ENCODE data around the gene C10orf90. TPM values are rescaled to one million over a fixed set of nuclear protein-coding genes. Genes with fewer than 3 reads are reported as not detected.

C10orf90 gene
- polyA plus RNA-seq, 6 donors from 2014 or later = not detected

GRCh38 chr10:126408953-126409641 is 261.4 kb downstream of the C10orf90 start:
- DNase-seq = no peak
- no peak overlapping the region for H3K27ac Mint-ChIP-seq
- H3K4me3 Mint-ChIP-seq = no peak overlapping the region
- ATAC-seq (ENCODE audit: low read depth in 2 of 2) = no peak
- H3K36me3 Mint-ChIP-seq = no peaks in the 10 kb centered on the region
- H3K9me3 Mint-ChIP-seq = peaks cover 0 to 6% (median 0%) of the 10 kb centered on the region in 7 donors
- H3K4me1 Mint-ChIP-seq = no peaks in the 10 kb centered on the region
- peaks cover 0 to 5% (median 4%) of the 10 kb centered on the region in 3 donors for H3K27me3 Mint-ChIP-seq

- Mint-ChIP-seq H3K9me3 (peaks cover 0 to 6% (median 0%) of the 10 kb centered on the region in 7 donors), H3K4me1 (no peaks in the 10 kb centered on the region), H3K27me3 (peaks cover 0 to 5% (median 4%) of the 10 kb centered on the region in 3 donors), H3K36me3 (no peaks in the 10 kb centered on the region), H3K27ac (no peak overlapping the region), H3K4me3 (no peak overlapping the region)
- DNase-seq (no peak), ATAC-seq (ENCODE audit: low read depth in 2 of 2) (no peak)
Measured at GRCh38 chr10:126407831-126408230, 262.7 kb downstream of the C10orf90 start.

DNA sequence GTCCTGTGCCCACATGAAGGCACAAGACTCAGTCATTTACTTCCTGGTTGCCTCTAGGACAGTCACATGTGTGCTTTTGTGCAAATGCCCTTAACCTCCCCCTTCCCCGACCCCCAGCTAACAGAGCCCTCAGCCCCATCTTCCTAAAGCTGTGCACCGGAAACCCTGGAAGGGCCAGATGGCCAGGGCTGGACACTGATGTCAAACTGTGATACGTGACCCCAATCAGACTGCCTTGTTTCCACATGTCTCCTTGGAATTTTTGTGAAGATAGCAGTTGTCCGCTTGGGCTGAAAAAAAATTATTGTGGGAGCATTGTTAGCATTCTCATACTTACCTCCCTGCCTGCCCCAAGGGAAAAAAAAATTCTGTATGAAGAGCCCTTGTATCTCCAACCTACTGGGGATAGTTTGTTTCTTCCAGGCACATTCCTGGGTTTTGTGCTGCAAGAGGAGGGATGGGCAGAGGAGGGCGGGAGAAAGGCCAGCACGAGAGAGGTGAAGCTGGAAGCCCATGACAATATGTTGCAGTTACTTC is 265.2 kb downstream of the C10orf90 start:
- Mint-ChIP-seq H3K36me3 (no peaks in the 10 kb centered on the region), H3K27me3 (peaks cover 0 to 5% (median 4%) of the 10 kb centered on the region in 3 donors), H3K9me3 (peaks cover 0 to 6% (median 0%) of the 10 kb centered on the region in 7 donors), H3K27ac (no peak overlapping the region), H3K4me1 (no peaks in the 10 kb centered on the region), H3K4me3 (no peak overlapping the region)
- ATAC-seq (ENCODE audit: low read depth in 2 of 2) (no peak), DNase-seq (no peak)

GRCh38 chr10:126402721-126403695 is 267.5 kb downstream of the C10orf90 start:
- Mint-ChIP-seq H3K36me3 (no peaks in the 10 kb centered on the region), H3K4me3 (no peak overlapping the region), H3K9me3 (peaks cover 0 to 4% (median 0%) of the 10 kb centered on the region in 7 donors), H3K4me1 (no peaks in the 10 kb centered on the region), H3K27me3 (peaks cover 0 to 10% (median 0%) of the 10 kb centered on the region in 3 donors), H3K27ac (no peak overlapping the region)
- ATAC-seq (ENCODE audit: low read depth in 2 of 2) (no peak), DNase-seq (no peak)

DNA sequence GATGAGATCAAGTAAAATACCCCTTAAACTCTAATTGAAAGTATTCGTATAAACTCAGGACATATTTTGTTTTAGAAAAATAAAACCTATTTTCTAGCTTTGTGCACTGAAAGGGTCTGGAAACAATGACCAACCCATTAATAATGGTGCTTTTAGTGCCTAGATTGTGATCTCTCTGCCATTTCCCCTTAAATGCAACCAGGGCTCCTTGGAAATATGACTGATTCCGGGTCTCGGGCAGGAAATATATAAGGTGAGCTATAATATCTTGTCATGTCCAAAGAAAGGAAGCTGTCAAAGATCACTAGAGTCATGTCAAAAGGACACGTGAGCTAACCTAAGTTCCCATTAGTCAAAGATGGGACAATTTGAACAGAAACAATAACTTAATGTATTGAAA is 269.9 kb downstream of the C10orf90 start:
- no peaks in the 10 kb centered on the region for H3K4me1 Mint-ChIP-seq
- no peak for ATAC-seq (ENCODE audit: low read depth in 2 of 2)
- H3K36me3 Mint-ChIP-seq = peaks cover 0 to 7% of the 10 kb centered on the region in 2 donors

GRCh38 chr10:126398924-126399323 is 271.6 kb downstream of the C10orf90 start:
- peaks cover 0 to 7% of the 10 kb centered on the region in 2 donors for H3K36me3 Mint-ChIP-seq
- no peak for DNase-seq
- peaks cover 0 to 13% (median 2%) of the 10 kb centered on the region in 7 donors for H3K9me3 Mint-ChIP-seq
- H3K4me3 Mint-ChIP-seq = no peak overlapping the region
- no peaks in the 10 kb centered on the region for H3K4me1 Mint-ChIP-seq
- H3K27ac Mint-ChIP-seq = no peak overlapping the region
- H3K27me3 Mint-ChIP-seq = peaks cover 7 to 10% (median 10%) of the 10 kb centered on the region in 3 donors
- ATAC-seq (ENCODE audit: low read depth in 2 of 2) = no peak

More for the DNA sequence above, 269.9 kb downstream of the C10orf90 start:
- H3K4me3 Mint-ChIP-seq = no peak overlapping the region
- peaks cover 7 to 15% (median 8%) of the 10 kb centered on the region in 3 donors for H3K27me3 Mint-ChIP-seq
- H3K9me3 Mint-ChIP-seq = peaks cover 0 to 9% (median 2%) of the 10 kb centered on the region in 7 donors
- H3K27ac Mint-ChIP-seq = no peak overlapping the region
- no peak for DNase-seq

GRCh38 chr10:126398383-126398743 is 272.1 kb downstream of the C10orf90 start:
- Mint-ChIP-seq H3K9me3 (peaks cover 0 to 13% (median 5%) of the 10 kb centered on the region in 7 donors), H3K4me3 (no peak overlapping the region), H3K36me3 (peaks cover 0 to 7% of the 10 kb centered on the region in 2 donors), H3K4me1 (no peaks in the 10 kb centered on the region), H3K27ac (no peak overlapping the region), H3K27me3 (peaks cover 7 to 10% (median 10%) of the 10 kb centered on the region in 3 donors)
- ATAC-seq (ENCODE audit: low read depth in 2 of 2) = no peak
- no peak for DNase-seq

DNA sequence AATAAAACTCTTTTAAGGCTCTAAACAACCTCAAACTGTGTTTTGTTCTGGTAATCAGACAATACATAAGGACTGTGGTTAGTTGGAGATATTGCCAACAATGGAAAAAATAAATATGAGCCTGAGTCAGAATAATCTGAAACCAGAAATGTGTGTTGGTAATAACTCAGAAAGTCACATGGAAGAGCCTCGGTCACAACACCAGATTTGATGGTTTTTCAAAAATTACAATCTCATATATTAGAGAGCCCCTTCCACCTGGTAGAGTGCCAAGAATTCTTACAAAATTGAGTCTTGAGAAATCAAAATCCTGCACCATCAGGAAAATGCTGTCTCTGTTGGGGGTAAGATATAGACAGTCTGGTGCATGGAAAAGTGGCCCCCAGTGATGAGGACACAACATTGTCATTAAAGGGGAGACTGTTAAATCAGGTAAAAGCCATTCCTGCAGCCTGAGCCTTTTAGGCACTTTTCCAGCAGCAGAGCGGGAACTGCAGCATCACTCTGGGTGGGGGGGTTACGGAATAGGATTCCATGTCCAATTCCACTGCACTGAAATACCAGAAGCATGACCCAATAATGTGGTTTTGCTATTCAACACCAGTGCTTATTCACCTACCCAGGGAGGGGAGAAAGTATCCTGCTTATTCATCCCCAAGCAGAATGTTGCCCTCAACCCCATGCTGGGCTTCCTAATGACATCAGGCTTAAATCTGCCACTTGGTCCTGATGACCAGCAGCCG is 272.7 kb downstream of the C10orf90 start:
- no peak for ATAC-seq (ENCODE audit: low read depth in 2 of 2)
- DNase-seq = no peak
- H3K4me1 Mint-ChIP-seq = no peaks in the 10 kb centered on the region
- H3K27ac Mint-ChIP-seq = no peak overlapping the region
- H3K36me3 Mint-ChIP-seq = peaks cover 0 to 7% of the 10 kb centered on the region in 2 donors
- H3K27me3 Mint-ChIP-seq = peaks cover 7 to 10% (median 10%) of the 10 kb centered on the region in 3 donors
- peaks cover 0 to 13% (median 5%) of the 10 kb centered on the region in 7 donors for H3K9me3 Mint-ChIP-seq
- H3K4me3 Mint-ChIP-seq = no peak overlapping the region

- Mint-ChIP-seq H3K27ac (peak overlapping the region in 1 of 6 donors; percentile 22), H3K4me1 (no peaks in the 10 kb centered on the region), H3K27me3 (peaks cover 8 to 10% (median 10%) of the 10 kb centered on the region in 3 donors), H3K4me3 (no peak overlapping the region), H3K36me3 (peaks cover 0 to 7% of the 10 kb centered on the region in 2 donors), H3K9me3 (peaks cover 0 to 13% (median 5%) of the 10 kb centered on the region in 7 donors)
- ATAC-seq (ENCODE audit: low read depth in 2 of 2) (no peak), DNase-seq (no peak)
Measured at GRCh38 chr10:126397156-126397555, 273.3 kb downstream of the C10orf90 start.

GRCh38 chr10:126394948-126395347 is 275.5 kb downstream of the C10orf90 start:
- Mint-ChIP-seq H3K36me3 (peaks cover 0 to 7% of the 10 kb centered on the region in 2 donors), H3K4me1 (no peaks in the 10 kb centered on the region), H3K27ac (no peak overlapping the region), H3K9me3 (peaks cover 2 to 22% (median 6%) of the 10 kb centered on the region in 7 donors), H3K27me3 (peaks cover 16 to 27% (median 22%) of the 10 kb centered on the region in 3 donors), H3K4me3 (no peak overlapping the region)
- ATAC-seq (ENCODE audit: low read depth in 2 of 2) (no peak), DNase-seq (no peak)

DNA sequence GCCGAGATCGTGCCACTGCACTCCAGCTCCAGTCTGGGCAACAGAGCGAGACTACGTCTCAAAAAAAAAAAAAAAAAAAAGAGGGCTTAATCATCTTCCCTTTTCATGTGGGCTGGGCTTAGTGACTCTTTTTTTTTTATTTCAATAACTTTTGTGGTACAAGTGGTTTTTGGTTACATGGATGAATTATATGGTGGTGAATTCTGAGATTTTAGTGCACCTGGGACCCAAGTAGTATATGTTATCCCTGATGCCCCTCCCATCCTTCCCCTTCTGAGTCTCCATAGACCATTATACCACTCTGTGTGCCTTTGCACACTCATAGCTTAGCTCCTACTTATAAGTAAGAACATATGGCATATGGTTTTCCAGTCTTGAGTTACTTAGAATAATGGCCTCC is 277.4 kb downstream of the C10orf90 start:
- H3K9me3 Mint-ChIP-seq = peaks cover 0 to 27% (median 6%) of the 10 kb centered on the region in 7 donors
- ATAC-seq (ENCODE audit: low read depth in 2 of 2) = no peak

GRCh38 chr10:126392469-126392868 is 278.0 kb downstream of the C10orf90 start:
- no peak for ATAC-seq (ENCODE audit: low read depth in 2 of 2)
- Mint-ChIP-seq H3K36me3 (peaks cover 0 to 8% of the 10 kb centered on the region in 2 donors), H3K27ac (no peak overlapping the region), H3K4me1 (peaks cover 0 to under 1% (median under 1%) of the 10 kb centered on the region in 3 donors), H3K4me3 (no peak overlapping the region), H3K9me3 (peaks cover 0 to 27% (median 6%) of the 10 kb centered on the region in 7 donors), H3K27me3 (peaks cover 24 to 36% (median 28%) of the 10 kb centered on the region in 3 donors)
- DNase-seq = no peak

More for the DNA sequence above, 277.4 kb downstream of the C10orf90 start:
- DNase-seq = no peak
- Mint-ChIP-seq H3K4me1 (no peaks in the 10 kb centered on the region), H3K27me3 (peaks cover 23 to 34% (median 28%) of the 10 kb centered on the region in 3 donors), H3K27ac (no peak overlapping the region), H3K4me3 (no peak overlapping the region), H3K36me3 (peaks cover 0 to 7% of the 10 kb centered on the region in 2 donors)
